Measurements from ENCODE around the gene TFDP2.
"Not testable (repeated sequence)": the region's sequence is repeated elsewhere in the genome, so short reads cannot be mapped to it uniquely, and the experiment has no call there.

Gene TFDP2

DNA sequence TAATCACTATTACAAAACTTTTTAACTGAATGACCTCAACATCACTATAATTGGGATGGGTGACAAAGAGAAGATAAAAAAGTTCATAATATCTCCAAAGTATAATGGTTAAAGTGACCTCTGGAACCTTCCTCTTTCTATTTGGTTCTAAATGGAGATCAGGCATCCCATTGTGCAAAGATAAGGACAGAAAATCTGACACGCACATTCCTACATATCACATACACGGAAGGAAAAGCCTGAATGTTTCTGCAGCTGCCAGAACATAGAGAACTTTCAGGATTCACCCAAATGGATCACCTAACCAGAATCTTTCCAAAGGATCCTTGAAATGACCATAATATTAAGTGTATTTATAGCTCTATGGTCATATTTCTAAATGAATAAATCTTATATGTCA lies 128.2 kb downstream of the TFDP2 start:
- DNase-seq (ENCODE audit: low read depth), result no peak

DNA sequence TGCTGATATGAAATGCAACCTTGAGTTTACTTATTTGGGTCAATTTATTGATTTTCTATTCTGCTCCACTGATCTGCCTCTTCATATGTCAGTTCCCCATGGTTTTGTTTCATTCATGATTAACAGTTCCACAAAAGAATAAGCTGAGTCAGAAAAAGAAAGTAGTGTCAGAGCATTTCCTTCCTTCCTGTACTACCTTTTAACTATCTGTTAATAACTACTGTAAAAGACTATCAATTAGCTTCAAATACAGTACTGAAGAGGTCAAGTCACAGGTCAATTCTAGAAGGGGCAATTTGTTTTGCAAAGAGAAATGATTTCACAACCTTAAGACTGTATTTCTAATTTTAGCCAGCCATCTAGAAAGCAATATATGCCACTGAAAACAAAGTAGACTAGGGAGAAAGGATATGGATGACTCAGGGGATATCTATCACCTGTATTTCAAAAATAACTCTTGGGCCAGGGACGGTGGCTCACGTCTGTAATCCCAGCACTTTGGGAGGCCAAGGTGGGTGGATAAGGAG lies 129.5 kb downstream of the TFDP2 start:
- DNase-seq (ENCODE audit: low read depth), result no peak

DNA sequence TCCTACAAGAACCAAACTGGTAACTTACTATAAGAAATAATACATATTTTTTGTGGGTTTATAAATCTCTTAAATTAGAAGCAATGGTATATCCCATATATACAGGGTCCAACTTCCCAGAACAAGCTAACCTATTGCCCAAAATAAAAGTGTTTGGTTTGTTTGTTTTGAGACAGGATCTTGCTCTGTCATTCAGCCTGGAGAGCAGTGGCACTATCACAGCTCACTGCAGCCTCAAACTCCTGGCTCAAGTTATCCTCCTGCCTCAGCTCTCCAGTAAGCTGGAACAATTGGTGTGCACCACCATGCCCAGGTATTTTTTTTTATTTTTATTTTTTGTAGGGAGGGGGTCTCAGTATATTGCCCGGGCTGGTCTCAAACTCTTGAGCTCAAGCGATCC lies 135.4 kb downstream of the TFDP2 start:
- no peak for DNase-seq (ENCODE audit: low read depth)

DNA sequence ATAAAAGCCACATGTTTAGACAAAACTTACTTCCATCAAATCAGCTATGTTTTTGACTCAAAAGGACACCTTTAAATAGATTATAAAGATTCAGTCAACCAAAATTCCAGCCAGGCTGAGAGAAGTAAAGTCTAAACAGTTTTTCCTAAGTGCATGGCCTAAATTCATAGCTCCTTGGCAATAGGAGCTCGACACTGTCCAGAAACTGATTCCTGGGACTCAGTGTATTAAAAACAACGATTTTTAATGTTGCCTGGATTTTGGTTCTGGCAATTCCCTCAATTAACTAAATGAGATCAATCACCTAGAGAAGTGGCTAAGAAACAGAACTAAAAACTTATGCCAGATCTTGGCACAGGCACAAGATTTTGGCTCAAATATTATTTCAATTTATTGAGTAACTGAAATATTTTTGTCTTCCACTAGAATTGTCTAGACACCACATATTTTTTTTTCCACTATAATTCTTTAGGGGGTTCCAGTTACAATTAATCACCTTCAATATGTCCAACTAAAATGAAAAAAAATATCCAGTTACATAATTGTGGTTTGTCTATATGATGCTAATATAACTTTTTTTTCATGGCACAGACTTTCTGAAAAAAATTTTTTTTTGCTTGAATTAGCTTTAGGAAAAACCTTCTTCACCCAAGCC lies 135.9 kb downstream of the TFDP2 start:
- DNase-seq (ENCODE audit: low read depth), result no peak

DNA sequence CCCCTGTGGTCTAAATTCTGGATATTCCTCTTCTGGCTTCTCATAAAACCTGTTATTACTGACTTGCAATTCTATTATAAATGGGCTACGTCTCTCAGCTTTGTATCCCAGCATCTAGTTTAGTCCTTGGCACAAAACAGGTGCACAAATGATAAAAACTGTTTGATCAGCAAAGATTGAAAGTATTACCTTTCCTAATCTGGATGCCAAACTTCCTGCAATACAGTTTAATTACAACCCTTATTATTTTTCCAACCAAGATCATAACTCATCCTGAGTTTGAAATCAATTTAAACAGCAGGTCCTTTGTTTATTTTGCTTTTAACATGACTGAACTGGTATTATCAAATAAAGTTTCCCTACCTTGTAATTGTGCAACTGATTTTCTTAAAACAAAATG lies 140.3 kb downstream of the TFDP2 start:
- no peak for DNase-seq (ENCODE audit: low read depth)

DNA sequence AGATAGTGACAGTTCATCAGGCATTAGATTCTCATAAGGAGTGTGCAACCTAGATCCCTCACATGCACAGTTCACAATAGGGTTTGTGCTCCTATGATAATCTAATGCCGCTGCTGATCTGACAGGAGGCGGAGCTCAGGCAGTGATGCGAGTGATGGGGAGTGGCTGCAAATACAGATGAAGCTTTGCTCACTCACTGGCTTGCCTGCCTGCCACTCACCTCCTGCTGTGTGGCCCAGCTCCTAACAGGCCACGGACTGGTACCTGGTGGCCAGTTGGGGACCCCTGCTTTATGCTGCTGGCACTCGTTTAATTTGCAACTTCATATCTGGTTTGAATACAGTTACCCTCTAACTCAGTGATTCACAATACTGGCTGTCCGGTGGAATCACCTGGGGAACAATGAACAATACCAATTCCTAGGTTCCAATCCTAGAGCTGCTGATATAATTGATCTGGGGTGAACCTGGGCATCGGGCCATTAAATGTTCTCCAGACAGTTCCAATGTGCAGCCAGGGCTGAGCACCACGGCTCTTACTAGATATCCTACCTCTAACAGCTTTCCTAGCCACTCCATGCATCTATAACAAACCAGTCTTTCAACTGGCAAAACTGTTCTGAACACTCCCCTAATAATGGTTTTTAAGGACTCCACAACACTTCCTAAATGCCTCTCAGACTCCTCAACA lies 141.5 kb downstream of the TFDP2 start:
- no peak for DNase-seq (ENCODE audit: low read depth)

DNA sequence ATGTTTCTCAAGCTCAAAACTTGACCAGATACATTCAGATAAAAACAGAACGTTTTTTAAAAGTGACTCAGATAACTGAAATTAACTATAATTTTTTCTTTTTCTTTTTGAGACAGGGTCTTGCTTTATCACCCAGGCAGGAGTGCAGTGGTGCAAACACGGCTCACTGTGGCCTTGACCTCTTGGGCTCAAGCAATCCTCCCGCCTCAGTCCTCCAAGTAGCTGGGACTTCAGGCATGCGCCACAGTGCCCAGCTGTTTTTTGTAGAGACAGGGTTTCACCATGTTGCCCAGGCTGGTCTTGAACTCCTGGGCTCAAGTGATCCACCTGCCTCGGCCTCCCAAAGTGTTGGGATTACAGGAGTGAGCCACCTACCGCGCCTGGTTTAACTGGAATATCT lies 144.4 kb downstream of the TFDP2 start:
- DNase-seq (ENCODE audit: low read depth), result not testable (repeated sequence)

DNA sequence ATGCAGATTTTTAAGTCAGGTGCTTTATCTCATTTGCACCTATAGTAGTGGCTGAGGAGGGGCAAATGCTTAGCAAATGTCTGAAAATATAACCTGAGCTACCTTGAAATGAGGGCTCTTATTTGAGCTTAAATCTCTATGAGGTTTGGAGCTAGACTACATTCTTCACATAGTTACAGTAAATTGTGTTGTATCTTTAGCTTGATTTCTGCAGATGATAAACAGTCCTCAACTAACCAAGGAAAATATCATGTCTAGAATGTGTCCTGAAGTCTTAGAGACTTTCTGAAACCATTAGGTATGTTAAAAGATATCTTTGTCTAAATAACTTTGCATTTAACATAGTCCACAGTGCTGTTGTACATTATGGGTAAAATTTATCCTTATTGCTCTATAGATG lies 145.3 kb downstream of the TFDP2 start:
- DNase-seq (ENCODE audit: low read depth), result no peak

DNA sequence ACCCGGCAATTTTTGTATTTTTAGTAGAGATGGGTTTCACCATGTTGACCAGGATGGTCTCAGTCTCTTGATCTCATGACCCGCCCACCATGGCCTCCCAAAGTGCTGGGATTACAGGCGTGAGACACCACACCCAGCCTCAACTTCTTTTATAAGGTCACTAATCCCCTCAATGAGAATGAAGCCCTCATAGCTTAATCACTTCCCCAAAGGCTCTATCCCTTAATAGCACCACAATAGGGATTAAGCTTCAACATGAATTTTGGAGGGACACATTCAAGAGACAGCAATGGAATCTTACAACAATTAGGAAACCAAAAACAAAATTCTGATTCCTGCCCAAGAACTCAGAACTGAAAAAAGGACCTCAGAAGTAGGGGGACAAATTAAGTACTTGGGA lies 146.1 kb downstream of the TFDP2 start:
- DNase-seq (ENCODE audit: low read depth), result no peak

DNA sequence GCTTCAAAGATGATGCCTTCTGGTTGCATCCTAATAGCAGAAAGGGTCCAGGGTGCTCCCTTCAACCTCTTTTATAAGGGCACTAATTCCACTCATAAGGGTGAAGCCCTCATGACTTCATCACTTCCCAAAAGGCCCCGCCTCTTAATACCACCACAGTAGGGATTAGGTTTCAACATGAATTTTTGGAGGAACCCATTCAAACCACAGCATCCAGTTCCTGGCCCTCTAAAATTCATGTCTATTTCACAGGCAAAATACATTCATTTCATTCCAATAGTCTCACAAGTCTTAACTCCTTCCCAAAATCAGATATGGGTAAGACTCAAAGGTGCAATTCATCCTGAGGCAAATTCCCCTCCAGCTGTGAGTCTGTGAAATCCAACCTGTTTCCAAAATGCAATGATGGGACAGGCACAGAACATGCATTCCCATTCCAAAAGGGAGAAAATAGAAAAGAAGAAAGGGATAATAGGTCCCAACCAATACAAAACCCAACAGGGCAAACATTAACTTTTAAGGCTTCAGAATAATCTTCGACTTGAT lies 148.9 kb downstream of the TFDP2 start:
- DNase-seq (ENCODE audit: low read depth), result no peak

DNA sequence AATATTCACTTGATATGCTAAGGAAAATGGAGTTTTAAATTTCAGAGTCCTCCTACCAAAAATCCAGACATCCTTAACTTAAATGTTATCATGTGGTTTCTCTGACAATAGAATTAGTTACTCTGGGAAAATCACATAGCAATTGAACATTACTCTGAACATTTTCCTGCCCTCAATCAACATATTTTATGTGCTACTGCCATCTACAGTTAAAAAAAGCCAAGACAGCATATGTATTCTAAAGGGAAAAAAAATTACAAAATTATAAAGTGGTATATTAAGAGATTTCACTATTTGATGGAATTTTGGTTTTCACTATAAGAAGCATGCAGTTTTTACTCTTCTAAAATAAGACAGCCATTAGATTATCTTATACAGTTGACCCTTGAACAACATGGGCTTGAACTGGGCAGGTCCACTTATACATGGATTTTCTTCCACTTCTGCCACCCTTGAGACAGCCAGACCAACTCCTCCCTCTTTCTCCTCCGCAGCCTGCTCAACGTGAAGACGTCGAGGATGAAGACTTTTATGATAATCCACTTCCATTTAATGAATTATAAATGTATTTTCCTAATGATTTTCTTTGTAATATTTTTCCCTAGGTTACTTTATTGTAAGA lies 150.6 kb downstream of the TFDP2 start:
- DNase-seq (ENCODE audit: low read depth), result peak; percentile 15

DNA sequence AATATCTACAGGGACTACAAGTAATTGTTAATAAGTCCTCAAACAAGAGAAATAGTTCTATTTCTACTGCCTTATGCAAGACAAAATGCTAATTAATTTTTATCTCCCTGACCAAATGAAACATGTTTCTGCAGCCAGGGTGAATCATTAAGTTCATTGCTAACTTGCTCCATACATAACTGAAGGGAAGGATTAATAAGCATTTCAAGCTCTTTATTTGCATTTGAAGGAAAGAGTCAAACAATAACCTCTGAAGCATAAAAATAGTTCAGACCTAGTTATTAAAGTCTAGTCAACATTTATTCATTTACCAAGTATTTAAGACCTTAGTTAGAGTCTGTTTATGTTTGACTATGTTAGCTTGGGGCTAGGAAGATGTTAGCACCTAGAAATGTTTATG lies 152.9 kb downstream of the TFDP2 start:
- DNase-seq (ENCODE audit: low read depth), result no peak

DNA sequence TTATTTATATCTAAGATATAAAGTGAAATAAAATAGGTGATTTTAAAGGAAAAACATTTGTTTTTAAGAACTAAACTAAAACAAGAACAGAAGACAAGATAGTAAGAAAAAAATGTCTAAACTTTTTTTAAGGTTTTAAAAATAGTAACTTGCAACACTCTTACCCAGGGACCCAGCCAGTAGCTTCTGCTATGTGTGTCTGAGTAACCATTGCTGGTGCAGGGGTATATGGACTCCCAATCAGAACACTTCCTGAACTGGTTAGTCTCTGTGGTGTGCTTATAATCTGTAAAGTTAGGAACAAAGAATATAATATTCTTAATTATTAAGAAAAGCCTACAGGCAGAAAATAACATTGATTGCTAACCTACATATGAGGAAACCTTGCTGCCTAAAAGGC lies 154.5 kb downstream of the TFDP2 start:
- DNase-seq (ENCODE audit: low read depth), result no peak

DNA sequence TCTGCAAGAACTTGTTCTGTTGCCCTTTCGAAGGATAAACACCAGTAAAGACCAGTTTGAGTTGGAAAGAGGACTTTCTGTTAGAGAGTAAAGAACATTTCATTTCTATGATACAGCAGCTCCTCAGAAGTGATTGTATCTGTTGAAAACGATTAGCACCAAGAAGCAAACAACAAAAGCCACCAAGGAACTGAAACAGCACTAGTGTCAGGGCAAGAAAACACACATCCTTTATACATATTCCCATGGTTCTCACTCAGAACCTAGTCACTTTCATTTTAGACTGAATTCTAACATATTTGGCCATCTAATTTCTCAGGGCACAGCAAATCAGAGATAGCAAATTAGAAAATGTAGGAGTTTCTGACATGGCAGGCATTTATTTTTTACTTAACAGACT lies 156.8 kb downstream of the TFDP2 start:
- no peak for DNase-seq (ENCODE audit: low read depth)

DNA sequence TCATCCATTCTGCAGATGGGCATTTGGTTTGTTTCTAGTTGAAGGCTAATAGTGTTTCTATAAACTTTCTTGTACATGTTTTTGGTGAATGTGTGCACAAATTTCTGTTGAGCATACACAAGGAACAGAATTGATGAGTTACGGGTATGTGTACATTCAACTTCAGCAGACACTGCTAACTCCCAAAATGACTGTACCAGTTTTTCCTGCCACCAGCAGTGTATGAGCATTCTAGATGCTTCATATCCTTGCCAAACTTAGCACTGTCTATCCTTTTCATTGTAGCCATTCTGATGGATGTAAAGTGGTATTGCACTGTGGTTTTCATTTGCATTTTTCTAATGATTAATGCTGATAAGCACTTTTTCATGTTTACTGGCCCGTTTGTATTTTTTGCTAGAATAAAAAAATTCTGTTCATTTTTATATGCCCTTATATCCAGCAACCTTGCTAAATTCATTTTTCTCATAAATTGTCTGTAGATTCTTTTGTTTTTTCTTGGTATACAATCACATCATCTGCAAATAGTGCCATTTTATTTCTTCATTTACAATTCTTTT lies 162.7 kb downstream of the TFDP2 start:
- DNase-seq (ENCODE audit: low read depth), result no peak

DNA sequence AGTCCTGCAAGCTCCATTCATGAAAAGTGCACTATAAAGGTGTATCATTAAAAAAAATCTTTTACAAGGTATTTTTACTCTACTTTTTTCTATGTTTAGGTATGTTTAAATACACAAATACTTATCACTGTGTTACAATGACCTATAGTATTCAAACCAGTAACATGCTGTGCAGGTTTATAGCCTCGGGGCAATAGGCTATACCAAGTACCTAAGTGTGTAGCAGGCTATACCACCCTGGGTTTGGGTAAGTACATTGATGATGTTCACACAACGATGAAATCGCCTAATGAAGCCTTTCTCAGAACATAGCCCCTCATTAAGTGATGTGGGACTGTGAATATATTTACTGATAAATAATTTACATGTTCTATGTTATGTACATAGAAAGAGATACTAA lies 168.3 kb downstream of the TFDP2 start:
- DNase-seq (ENCODE audit: low read depth), result no peak

DNA sequence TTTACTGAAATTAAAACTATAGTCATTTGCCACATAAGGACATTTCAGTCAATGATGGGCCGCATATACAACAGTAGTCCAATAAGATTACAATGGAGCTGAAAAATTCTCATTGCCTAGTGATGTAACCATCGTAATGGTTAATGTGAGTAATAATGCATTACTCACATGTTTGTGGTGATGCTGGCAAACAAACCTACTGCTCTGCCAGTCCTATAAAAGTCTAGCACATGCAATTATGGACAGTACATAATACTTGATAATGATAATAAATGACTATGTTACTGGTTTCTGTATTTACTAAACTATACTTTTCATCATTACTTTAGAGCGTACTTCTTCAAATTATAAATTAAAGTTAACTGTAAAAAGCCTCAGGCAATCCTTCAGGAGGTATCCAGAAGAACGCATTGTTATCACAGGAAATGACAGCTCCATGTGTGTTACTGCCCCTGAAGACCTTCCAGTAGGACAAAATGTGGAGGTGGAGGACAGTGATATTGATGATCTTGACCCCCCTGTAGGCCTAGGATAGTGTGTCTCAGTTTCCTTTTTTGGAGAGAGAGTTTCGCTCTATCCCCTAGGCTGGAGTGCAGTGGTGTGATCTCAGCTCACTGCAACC lies 170.2 kb downstream of the TFDP2 start:
- DNase-seq (ENCODE audit: low read depth), result peak; percentile 68

DNA sequence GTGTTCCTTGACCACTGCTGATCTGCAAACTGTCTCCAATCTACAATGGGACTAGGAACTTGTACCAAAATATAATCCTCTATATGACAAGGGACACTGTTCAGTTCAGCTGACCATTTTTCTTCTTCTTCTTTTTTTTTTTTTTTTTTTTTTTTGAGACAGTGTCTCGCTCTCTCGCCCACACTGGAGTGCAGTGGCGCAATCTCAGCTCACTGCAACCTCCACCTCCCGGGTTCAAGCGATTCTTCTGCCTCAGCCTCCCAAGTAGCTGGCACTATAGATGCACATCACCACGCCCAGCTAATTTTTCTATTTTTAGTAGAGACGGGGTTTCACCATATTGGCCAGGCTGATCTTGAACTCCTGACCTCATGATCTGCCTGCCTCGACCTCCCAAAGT lies 174.6 kb downstream of the TFDP2 start:
- not testable (repeated sequence) for DNase-seq (ENCODE audit: low read depth)

DNA sequence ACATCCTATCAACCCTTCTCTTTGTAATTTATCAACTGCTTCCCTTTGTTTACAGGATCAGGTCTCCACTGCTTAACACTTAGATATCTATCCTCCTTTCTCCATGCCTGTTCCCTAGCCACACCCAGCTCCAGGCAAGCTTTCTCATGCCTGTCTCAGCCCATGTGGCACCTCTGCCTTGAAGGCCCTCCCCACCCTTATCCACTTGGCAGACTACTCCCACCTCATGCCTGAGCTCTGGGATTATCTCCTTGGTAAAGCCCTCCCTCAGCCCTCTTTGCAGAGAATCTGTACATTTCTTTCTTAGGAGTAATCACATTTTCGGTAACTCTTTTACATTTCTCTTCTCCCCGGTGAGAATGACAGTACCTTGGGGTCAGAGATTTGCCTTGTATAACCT lies 176.9 kb downstream of the TFDP2 start:
- no peak for DNase-seq (ENCODE audit: low read depth)

DNA sequence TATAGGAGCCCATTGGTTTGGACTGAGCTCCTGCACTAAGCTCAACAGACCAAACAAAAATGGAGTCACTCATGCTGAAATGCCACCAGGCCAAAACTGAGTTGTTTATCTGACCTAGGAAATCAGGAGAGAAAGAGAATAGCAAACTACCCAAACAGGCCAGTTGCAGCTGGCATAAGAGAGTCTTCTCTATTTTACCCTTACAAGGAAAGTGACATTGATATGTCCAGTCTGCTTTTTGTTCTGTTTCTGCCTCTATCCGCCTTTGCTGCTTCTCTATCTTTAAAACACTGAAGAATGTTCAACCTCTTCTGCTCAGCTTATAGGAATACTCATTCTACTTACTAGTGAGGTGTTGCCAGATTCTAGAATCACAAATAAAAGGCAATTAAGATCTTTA lies 177.8 kb downstream of the TFDP2 start:
- no peak for DNase-seq (ENCODE audit: low read depth)

DNA sequence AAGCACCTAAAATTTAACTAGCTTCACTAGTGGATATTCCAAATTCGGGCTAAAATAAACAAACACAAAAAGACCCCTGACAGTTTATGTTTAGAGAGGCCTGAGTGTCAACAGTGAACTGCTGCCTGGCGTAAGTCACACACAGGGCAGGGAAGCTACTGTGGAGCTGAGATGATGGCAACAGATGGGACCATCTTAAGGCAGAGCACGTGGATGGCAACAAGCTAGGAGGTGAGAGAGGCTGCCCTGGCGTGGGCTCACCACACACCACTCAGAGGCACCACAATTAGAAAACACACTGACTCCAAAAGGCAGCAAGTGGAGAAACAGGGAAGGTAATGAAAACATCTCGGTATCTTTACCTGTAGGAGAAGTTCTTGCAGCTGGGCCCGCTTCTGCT lies 179.6 kb downstream of the TFDP2 start:
- no peak for DNase-seq (ENCODE audit: low read depth)

DNA sequence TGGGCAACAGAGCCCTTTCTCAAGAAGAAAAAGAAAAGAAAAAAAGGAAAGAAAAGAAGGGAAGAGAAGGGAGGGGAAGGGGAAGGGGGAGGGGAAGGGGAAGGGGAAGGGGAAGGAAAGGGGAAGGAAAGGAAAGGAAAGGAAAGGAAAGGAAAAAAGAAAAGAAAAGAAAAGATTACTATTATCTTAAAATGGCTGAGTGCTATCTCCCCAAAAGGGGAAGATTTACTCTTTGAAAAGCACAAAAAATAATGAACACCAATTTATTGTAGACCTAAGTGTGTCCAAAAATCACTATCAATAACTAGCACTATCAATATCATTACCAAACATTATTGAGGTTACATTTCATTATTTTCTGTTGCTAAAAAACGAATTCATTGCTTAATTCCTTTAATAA lies 183.9 kb downstream of the TFDP2 start:
- DNase-seq (ENCODE audit: low read depth), result no peak

Data from HS-5 (cell line).